ENCODE data around the gene SEC31B. TPM values are rescaled to one million over a fixed set of nuclear protein-coding genes. Genes with fewer than 3 reads are reported as not detected.
A peak's percentile ranks its signal among the peaks of the same experiment; 100 is the strongest.

SEC31B gene
- total RNA-seq, 2 experiments from 2014 or later = 58.3 to 59.3 TPM

DNA sequence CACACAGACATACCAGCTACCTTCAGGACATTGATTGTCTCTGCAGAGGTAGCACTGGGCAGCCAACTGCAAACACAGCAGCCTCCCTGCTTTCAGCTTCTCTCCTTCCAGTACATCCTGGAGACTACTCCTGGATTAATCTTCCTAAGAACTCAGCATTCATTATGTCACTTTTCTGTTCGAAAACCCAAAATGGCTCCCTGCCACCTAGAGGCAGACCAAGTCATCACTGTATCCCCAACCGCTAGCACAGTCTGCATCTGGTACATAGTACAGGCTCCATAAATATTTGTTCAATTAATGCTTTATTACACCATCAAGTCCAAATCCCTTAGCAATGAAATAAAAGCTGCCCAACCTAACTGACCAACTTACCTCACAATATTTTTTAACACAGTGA is 5.0 kb upstream of the SEC31B start:
- Mint-ChIP-seq H3K36me3 (ENCODE audit: low read depth) (peaks cover 44% of the 10 kb centered on the region), H3K27me3 (ENCODE audit: low read depth) (no peaks in the 10 kb centered on the region), H3K9me3 (no peaks in the 10 kb centered on the region), H3K4me1 (ENCODE audit: low read depth) (peaks cover 22% of the 10 kb centered on the region), H3K27ac (peak overlapping the region; percentile 68), H3K4me3 (no peak overlapping the region)
- CTCF ChIA-PET = interaction anchor here (0.7 to 5.1 kb wide), 8 partner anchors 11 to 191 kb away, joined by 4 to 41 read pairs (median 4); partner anchors contain the start of gene HIF1AN
- intact Hi-C loops (cut with micrococcal nuclease) = no loop called here
- DNase-seq = no peak

DNA sequence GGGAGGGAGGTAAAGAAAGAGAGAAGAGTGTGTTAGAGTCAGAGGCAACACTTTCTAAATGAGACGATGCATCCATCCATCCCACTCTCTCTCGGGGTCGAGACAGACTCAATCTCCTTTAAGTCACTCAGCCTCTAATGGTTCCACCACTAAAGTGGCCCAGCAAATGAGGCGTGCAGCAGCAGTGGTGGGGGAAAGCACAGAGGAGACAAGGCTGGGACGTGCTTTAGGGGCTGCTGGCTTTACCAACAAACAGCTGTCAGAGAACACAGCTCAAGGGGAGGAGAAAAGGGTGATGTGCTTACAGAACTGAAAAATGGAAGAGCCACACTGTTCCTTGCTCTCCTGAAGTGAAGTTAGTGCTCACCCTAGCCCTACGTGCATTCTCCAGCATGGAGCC is 4.5 kb upstream of the SEC31B start:
- no peaks in the 10 kb centered on the region for H3K9me3 Mint-ChIP-seq
- peaks cover 44% of the 10 kb centered on the region for H3K36me3 Mint-ChIP-seq (ENCODE audit: low read depth)
- intact Hi-C loops (cut with micrococcal nuclease) = no loop called here
- CTCF ChIA-PET = interaction anchor here (0.7 to 5.1 kb wide), 7 partner anchors 11 to 191 kb away, joined by 4 to 41 read pairs (median 5); partner anchors contain the start of gene HIF1AN
- H3K4me3 Mint-ChIP-seq = no peak overlapping the region
- peak overlapping the region; percentile 68 for H3K27ac Mint-ChIP-seq
- H3K4me1 Mint-ChIP-seq (ENCODE audit: low read depth) = peaks cover 24% of the 10 kb centered on the region
- no peak for DNase-seq
- peaks cover 1% of the 10 kb centered on the region for H3K27me3 Mint-ChIP-seq (ENCODE audit: low read depth)

DNA sequence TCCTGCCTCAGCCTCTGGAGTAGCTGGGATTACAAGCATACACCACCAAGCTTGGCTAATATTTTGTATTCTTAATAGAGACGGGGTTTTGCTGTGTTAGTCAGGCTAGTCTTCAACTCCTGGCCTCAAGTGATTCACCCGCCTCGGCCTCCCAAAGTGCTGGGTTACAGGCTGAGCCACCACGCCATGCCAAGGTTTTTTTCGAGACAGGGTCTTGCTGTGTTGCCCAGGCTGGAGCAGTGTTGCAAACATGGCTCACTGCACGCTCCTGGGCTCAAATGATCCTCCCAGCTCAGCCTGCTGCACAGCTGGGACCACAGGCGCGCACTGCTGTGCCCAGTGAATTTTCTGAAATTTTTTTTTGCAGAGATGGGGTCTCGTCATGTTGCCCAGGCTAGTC is 3.3 kb upstream of the SEC31B start:
- H3K9me3 Mint-ChIP-seq = no peaks in the 10 kb centered on the region
- peaks cover 28% of the 10 kb centered on the region for H3K4me1 Mint-ChIP-seq (ENCODE audit: low read depth)
- H3K27me3 Mint-ChIP-seq (ENCODE audit: low read depth) = peaks cover 1% of the 10 kb centered on the region
- peak overlapping the region; percentile 32 for H3K27ac Mint-ChIP-seq
- no peak for DNase-seq
- H3K36me3 Mint-ChIP-seq (ENCODE audit: low read depth) = peaks cover 36% of the 10 kb centered on the region
- CTCF ChIA-PET = interaction anchor here (0.7 to 6.6 kb wide), 6 partner anchors 12 to 184 kb away, joined by 3 to 92 read pairs (median 4); no protein-coding TSS in a partner anchor
- intact Hi-C loops (cut with micrococcal nuclease) = no loop called here
- H3K4me3 Mint-ChIP-seq = no peak overlapping the region

DNA sequence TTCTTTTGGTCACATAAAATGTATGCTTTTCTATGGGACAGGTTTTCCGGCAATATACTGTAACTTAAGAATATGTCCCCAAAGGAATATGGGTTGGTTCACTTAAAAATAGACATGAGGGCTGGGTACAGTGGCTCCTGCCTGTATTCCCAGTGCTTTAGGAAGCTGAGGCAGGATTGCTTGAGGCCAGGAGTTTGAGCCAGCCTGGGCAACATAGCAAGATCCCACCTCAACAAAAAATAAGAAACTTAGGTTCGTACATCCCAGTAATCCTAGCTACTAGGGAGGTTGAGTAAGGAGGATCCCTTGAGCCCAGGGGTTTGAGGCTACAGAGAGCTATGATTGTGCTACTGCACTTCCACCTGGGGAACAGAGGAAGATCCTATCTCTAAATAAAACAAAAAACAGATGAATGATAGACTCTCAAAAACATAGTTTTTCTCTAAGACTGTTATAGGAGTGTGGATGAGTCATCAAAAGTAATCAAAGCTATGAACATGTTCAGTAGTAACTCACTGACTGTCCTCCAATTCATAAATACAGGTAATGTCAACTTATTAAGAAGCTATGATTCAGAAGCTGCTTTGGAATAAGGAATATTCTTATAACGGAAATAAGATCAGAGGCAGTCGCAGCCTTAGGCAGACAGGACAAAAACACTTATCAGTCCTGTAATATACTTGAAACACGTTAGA is 2.6 kb upstream of the SEC31B start:
- H3K4me3 Mint-ChIP-seq = no peak overlapping the region

DNA sequence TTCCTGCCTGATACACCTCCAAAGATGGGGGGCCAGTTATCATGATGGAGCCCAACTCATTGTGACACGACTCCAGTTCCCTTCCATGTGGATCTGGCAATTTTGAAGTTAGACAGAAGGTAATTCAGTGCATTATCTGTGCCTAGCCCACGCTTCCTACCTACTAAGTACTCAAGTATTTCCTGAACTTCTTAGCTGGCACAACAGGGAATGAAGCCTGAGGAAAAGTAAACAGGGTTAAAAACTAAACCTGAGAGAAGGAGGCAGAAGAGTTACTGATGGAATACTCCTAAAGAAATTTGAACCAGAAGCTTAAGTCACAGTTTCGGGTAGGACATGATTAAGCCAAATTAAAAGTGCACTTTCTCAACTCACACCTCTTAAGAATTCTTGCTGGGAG is 1.1 kb upstream of the SEC31B start:
- Mint-ChIP-seq H3K4me3 (no peak overlapping the region), H3K36me3 (ENCODE audit: low read depth) (peaks cover 33% of the 10 kb centered on the region), H3K4me1 (ENCODE audit: low read depth) (peaks cover 12% of the 10 kb centered on the region), H3K27me3 (ENCODE audit: low read depth) (peaks cover 1% of the 10 kb centered on the region), H3K27ac (peak overlapping the region; percentile 76), H3K9me3 (no peaks in the 10 kb centered on the region)
- CTCF ChIA-PET = interaction anchor here (0.6 to 6.6 kb wide), 9 partner anchors 9 to 184 kb away, joined by 3 to 92 read pairs (median 3); partner anchors contain the start of gene NDUFB8
- no peak for DNase-seq
- intact Hi-C loops (cut with micrococcal nuclease) = no loop called here

More for the DNA sequence above, 2.6 kb upstream of the SEC31B start:
- Mint-ChIP-seq H3K36me3 (ENCODE audit: low read depth) (peaks cover 36% of the 10 kb centered on the region), H3K27me3 (ENCODE audit: low read depth) (peaks cover 1% of the 10 kb centered on the region), H3K27ac (peak overlapping the region; percentile 74), H3K9me3 (no peaks in the 10 kb centered on the region), H3K4me1 (ENCODE audit: low read depth) (peaks cover 22% of the 10 kb centered on the region)
- CTCF ChIA-PET = interaction anchor here (0.7 to 6.6 kb wide), 6 partner anchors 13 to 621 kb away, joined by 3 to 92 read pairs (median 4); no protein-coding TSS in a partner anchor
- intact Hi-C loops (cut with micrococcal nuclease) = no loop called here
- no peak for DNase-seq

DNA sequence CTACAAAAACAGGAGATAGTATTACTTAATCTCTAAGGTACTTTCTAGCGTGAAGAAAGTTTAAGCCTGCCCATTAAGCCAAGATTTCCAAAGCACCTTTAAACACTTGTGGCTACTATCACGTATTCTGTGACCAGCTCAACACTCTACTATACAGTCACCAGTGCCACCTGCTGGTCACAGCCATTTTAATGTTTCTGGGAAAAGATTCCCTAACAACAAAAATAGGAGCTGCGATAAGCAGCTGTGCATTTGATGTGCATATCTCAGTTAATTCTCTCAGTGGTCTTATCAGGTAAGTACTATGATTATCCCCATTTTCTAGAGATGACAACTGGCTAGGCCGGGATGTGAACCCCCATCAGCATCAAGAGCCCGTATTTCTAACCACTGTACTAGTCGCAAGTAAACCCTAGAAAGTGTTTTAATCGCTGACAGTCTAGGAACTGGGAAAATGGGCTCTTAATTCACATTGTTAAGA is 860 bp downstream of the SEC31B start:
- CTCF ChIA-PET = interaction anchor here (0.6 to 6.6 kb wide), 38 partner anchors 9 to 780 kb away, joined by 3 to 101 read pairs (median 5); partner anchors contain the start of gene HIF1AN
- Mint-ChIP-seq H3K4me3 (no peak overlapping the region), H3K4me1 (ENCODE audit: low read depth) (peaks cover 12% of the 10 kb centered on the region), H3K36me3 (ENCODE audit: low read depth) (peaks cover 27% of the 10 kb centered on the region), H3K27ac (no peak overlapping the region), H3K9me3 (no peaks in the 10 kb centered on the region), H3K27me3 (ENCODE audit: low read depth) (peaks cover 1% of the 10 kb centered on the region)
- DNase-seq = peak; percentile 86
- intact Hi-C loops (cut with micrococcal nuclease) = loop anchor here (1.0 kb wide), 5 partner anchors 10 to 180 kb away; no protein-coding TSS in a partner anchor

DNA sequence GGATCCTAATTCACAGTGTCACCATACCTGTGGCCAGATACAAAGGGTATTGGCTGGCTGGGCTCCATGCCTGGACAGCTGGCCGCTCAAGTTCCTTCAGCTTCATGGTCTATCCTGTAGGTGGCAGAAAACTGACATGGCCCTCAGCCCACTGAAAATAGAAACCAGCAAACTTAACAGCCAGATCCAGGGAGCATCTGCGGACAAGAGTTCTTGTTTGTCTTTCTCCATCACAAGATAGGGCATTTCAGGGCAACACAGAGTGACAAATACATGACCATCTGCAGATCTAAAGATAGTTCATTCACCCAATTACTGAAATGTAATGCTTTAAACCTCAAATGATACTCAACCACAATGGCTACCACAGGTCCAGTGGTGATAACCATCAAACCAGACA is 2.8 kb downstream of the SEC31B start:
- Mint-ChIP-seq H3K27ac (no peak overlapping the region), H3K36me3 (ENCODE audit: low read depth) (peaks cover 28% of the 10 kb centered on the region), H3K9me3 (no peaks in the 10 kb centered on the region), H3K4me3 (no peak overlapping the region), H3K4me1 (ENCODE audit: low read depth) (peaks cover 19% of the 10 kb centered on the region), H3K27me3 (ENCODE audit: low read depth) (peaks cover 1% of the 10 kb centered on the region)
- no peak for DNase-seq
- intact Hi-C loops (cut with micrococcal nuclease) = no loop called here
- CTCF ChIA-PET = interaction anchor here (0.6 to 5.8 kb wide), 6 partner anchors 19 to 178 kb away, joined by 3 to 101 read pairs (median 6); partner anchors contain the start of gene HIF1AN

DNA sequence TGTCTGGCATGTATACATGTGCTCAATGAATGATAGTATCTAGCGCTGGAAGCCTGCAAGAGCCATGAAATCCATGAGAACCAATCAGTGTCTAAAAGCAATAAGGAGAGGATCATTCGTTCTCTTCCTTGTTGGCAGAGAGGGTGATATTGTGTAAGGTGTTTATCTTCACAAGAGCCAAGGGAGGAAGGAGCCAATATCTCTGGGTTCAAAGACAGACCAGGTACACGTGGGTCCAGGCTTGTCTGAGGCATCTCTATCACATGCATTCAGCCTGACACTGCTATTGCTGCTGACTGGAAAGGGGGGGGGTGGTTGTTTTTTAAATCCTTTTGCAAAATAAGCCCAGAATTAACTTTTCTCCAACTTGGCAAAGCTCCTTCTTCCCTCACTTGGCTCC is 4.0 kb downstream of the SEC31B start:
- no peak for DNase-seq
- peaks cover 1% of the 10 kb centered on the region for H3K27me3 Mint-ChIP-seq (ENCODE audit: low read depth)
- H3K4me3 Mint-ChIP-seq = no peak overlapping the region
- H3K4me1 Mint-ChIP-seq (ENCODE audit: low read depth) = peaks cover 31% of the 10 kb centered on the region
- CTCF ChIA-PET = interaction anchor here (1.3 to 6.2 kb wide), 3 partner anchors 11 to 82 kb away, joined by 4 to 101 read pairs (median 41); no protein-coding TSS in a partner anchor
- intact Hi-C loops (cut with micrococcal nuclease) = no loop called here
- H3K27ac Mint-ChIP-seq = no peak overlapping the region
- H3K36me3 Mint-ChIP-seq (ENCODE audit: low read depth) = peaks cover 27% of the 10 kb centered on the region
- H3K9me3 Mint-ChIP-seq = no peaks in the 10 kb centered on the region

DNA sequence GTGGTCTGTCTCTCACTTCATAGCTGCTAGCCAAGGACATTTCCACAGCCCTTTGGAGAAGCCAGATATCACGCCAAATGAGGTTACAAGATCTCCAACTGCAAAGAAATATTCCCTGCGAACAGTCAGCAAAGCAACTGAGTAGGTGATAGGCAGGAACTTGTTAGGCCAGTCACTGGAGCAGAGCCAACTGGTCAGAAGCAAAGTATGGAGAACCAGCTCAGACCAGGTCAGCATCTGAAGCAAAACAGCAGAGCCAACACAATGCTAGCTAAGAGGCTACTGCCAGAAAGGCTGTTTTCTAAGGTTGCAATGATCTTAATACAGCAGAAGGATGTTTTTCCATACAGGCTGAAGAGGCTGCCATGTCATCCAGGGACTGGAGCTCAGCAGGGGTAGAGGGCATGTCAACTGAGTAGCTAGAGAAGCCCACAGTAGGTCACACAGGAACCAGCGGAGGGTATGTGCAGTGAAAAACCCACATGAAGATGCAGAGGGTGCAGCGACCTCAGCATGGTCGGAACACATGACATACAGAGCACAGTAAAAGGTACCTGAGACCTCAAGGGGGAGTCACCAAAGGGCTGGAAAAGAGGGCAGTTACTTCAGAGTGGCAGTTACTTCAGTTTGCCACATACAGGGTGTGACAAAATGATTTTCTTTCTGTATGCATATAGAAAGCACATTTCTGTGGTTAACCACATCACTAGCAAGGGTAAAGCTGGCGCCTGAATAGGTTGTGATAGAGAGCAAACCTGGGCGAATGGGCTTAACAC is 8.9 kb downstream of the SEC31B start:
- Mint-ChIP-seq H3K36me3 (ENCODE audit: low read depth) (peaks cover 42% of the 10 kb centered on the region), H3K4me1 (ENCODE audit: low read depth) (peaks cover 65% of the 10 kb centered on the region), H3K27me3 (ENCODE audit: low read depth) (no peaks in the 10 kb centered on the region), H3K9me3 (no peaks in the 10 kb centered on the region), H3K4me3 (peak overlapping the region; percentile 55), H3K27ac (peak overlapping the region; percentile 89)
- intact Hi-C loops (cut with micrococcal nuclease) = loop anchor here (1.0 kb wide), 2 partner anchors 18 to 163 kb away; partner anchors contain the start of gene SCD
- CTCF ChIA-PET = interaction anchor here (0.6 to 6.5 kb wide), 12 partner anchors 10 to 637 kb away, joined by 3 to 92 read pairs (median 7); partner anchors contain the start of genes HIF1AN and SEC31B
- DNase-seq = peak; percentile 88

DNA sequence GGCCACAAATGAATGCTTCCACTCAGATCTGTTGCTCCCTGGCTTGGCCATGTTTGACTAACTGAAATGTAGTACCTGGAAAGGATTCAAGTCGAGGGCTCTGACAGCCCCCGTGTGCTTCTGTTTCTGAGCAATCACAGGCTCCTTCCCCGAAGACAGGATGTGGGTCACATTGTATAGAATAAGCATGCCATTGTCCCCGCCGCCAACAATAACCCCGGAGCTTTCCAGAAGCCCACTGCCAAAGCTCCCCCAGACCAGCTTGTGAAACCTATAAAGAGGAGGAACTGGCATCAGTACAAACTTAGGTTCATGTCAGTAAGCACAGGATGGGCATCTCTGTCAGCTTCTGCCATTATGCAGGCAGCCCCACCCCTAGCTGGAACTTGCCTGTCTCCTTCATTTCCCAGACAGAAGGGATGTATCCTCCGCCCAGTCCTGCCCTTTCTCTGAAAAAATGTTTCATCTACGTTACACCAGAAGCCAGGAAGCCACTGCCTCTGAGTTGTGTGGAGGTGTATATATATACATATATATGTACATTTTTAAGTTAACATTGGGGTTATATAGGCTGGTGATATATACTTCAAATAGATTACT is 10.3 kb downstream of the SEC31B start:
- Mint-ChIP-seq H3K4me1 (ENCODE audit: low read depth) (peaks cover 70% of the 10 kb centered on the region), H3K27me3 (ENCODE audit: low read depth) (no peaks in the 10 kb centered on the region), H3K4me3 (peak overlapping the region; percentile 50), H3K36me3 (ENCODE audit: low read depth) (peaks cover 49% of the 10 kb centered on the region), H3K9me3 (no peaks in the 10 kb centered on the region), H3K27ac (peak overlapping the region; percentile 89)
- DNase-seq = peak; percentile 96
- CTCF ChIA-PET = interaction anchor here (0.6 to 6.5 kb wide), 32 partner anchors 9 to 207 kb away, joined by 3 to 92 read pairs (median 5); partner anchors contain the start of genes SCD and SEC31B
- intact Hi-C loops (cut with micrococcal nuclease) = loop anchor here (1.0 to 5.0 kb wide), 5 partner anchors 26 to 662 kb away; partner anchors contain the start of genes BLOC1S2 and HIF1AN

DNA sequence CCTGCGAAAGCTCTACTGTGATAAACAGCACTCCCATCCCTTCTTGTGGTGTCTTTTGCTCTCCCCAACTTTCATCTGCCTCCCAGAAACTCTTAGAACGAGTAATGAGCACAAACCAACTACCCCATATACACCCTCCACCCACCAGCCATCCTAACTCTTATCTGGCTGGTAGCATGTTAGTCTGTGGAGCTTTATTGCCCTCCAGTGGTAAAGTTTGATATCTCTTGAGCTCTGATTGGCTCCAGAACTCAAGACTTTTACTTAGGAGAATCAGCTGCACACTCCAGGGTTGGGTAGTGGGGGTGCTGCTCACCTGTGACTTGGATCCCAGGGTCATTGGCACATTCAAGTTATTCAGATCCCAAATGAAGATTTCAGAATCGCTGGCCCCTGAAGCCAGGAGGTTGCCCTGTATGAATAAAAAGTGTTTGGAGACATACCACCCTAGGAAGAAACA is 10.9 kb downstream of the SEC31B start:
- H3K4me1 Mint-ChIP-seq (ENCODE audit: low read depth) = peaks cover 70% of the 10 kb centered on the region
- intact Hi-C loops (cut with micrococcal nuclease) = loop anchor here (1.0 to 5.0 kb wide), 11 partner anchors 10 to 661 kb away; partner anchors contain the start of genes BLOC1S2 and HIF1AN

More for the DNA sequence above, 10.9 kb downstream of the SEC31B start:
- peak; percentile 68 for DNase-seq
- Mint-ChIP-seq H3K36me3 (ENCODE audit: low read depth) (peaks cover 50% of the 10 kb centered on the region), H3K27me3 (ENCODE audit: low read depth) (no peaks in the 10 kb centered on the region), H3K4me3 (peak overlapping the region; percentile 50), H3K27ac (peak overlapping the region; percentile 89), H3K9me3 (no peaks in the 10 kb centered on the region)
- CTCF ChIA-PET = interaction anchor here (0.8 to 6.5 kb wide), 32 partner anchors 8 to 207 kb away, joined by 3 to 92 read pairs (median 5); partner anchors contain the start of genes SCD and SEC31B
